Common myeloid progenitor, CD34-positive (primary cell): Measurements from ENCODE around the gene PTCH2.
"Not testable (repeated sequence)": the region's sequence is repeated elsewhere in the genome, so short reads cannot be mapped to it uniquely, and the experiment has no call there.

ENCODE experiments used
- CTCF ChIA-PET: fragments of 350-600 bp; sonication (Branson Sonifier 250); formaldehyde crosslinking; loops from one replicate; lab custom pipeline; 2021; ENCODE audit warnings: antibody characterized with exemption; lab: Charles Lee
- POLR2A ChIA-PET: fragments of 350-600 bp; sonication (Branson Sonifier 250); formaldehyde crosslinking; loops from one replicate; lab custom pipeline; 2021; ENCODE audit warnings: antibody characterized with exemption; lab: Charles Lee
- DNase-seq, 3 donors: peaks; one replicate each; pipeline versions ENCODE4 v3.0.0 to v3.0.0-alpha.2; 2013
- H3K27ac ChIP-seq, 2 experiments: 1 replicate in 1 of 2; 2 replicates in 1 of 2; pipeline ENCODE4 v1.7.0; 2013; ENCODE audit warnings: inconsistent platforms in 2 of 2, low read length in 2 of 2, mild to moderate bottlenecking in 2 of 2, low read depth in 1 of 2, moderate library complexity in 1 of 2; ENCODE audit not compliant: severe bottlenecking in 2 of 2, insufficient read depth in 1 of 2, poor library complexity in 1 of 2
- H3K27me3 ChIP-seq, 5 experiments: replicated peaks in 2 of 5; 1 replicate in 3 of 5; 2 replicates in 2 of 5; pipeline versions ENCODE4 v1.6.1 to v1.7.0; 2013; ENCODE audit warnings: low read length in 4 of 5, mild to moderate bottlenecking in 2 of 5, moderate library complexity in 2 of 5, inconsistent platforms in 1 of 5; ENCODE audit not compliant: insufficient read depth in 5 of 5, control insufficient read depth in 4 of 5
- H3K36me3 ChIP-seq, 4 experiments: 1 replicate in 2 of 4; 2 replicates in 2 of 4; pipeline versions ENCODE4 v1.6.1 to v1.7.0; 2013; ENCODE audit warnings: low read length in 3 of 4, control low read depth in 1 of 4, mild to moderate bottlenecking in 1 of 4; ENCODE audit not compliant: control insufficient read depth in 4 of 4, insufficient read depth in 4 of 4
- H3K4me1 ChIP-seq, 4 experiments: 1 replicate in 3 of 4; 2 replicates in 1 of 4; pipeline versions ENCODE4 v1.6.1 to v1.7.1; 2013; ENCODE audit warnings: low read length in 3 of 4, mild to moderate bottlenecking in 3 of 4, control low read depth in 1 of 4, inconsistent platforms in 1 of 4, moderate library complexity in 1 of 4; ENCODE audit not compliant: control insufficient read depth in 4 of 4, insufficient read depth in 4 of 4; ENCODE audit errors: control extremely low read depth in 1 of 4
- H3K4me3 ChIP-seq, 7 experiments: 1 replicate in 4 of 7; 2 replicates in 3 of 7; pipeline versions ENCODE4 v1.5.1 to v1.7.0; 2013; ENCODE audit warnings: mild to moderate bottlenecking in 7 of 7, low read length in 6 of 7, moderate library complexity in 6 of 7, inconsistent platforms in 2 of 7, low read depth in 2 of 7, control low read depth in 1 of 7; ENCODE audit not compliant: insufficient read depth in 4 of 7, control insufficient read depth in 1 of 7; ENCODE audit errors: extremely low read depth in 1 of 7
- H3K9me3 ChIP-seq, 5 experiments: 1 replicate in 4 of 5; 2 replicates in 1 of 5; pipeline versions ENCODE4 v1.6.1 to v1.7.1; 2013; ENCODE audit warnings: low read length in 4 of 5, mild to moderate bottlenecking in 2 of 5, inconsistent platforms in 1 of 5, low read depth in 1 of 5, moderate library complexity in 1 of 5; ENCODE audit not compliant: control insufficient read depth in 4 of 5, insufficient read depth in 2 of 5; ENCODE audit errors: control extremely low read depth in 1 of 5
- WGBS: methylation state at CpG from one replicate; pipeline ENCODE4 v1.1.5; 2013; ENCODE audit not compliant: insufficient coverage; 5-methylcytosine and 5-hydroxymethylcytosine counted together

Gene PTCH2

DNA sequence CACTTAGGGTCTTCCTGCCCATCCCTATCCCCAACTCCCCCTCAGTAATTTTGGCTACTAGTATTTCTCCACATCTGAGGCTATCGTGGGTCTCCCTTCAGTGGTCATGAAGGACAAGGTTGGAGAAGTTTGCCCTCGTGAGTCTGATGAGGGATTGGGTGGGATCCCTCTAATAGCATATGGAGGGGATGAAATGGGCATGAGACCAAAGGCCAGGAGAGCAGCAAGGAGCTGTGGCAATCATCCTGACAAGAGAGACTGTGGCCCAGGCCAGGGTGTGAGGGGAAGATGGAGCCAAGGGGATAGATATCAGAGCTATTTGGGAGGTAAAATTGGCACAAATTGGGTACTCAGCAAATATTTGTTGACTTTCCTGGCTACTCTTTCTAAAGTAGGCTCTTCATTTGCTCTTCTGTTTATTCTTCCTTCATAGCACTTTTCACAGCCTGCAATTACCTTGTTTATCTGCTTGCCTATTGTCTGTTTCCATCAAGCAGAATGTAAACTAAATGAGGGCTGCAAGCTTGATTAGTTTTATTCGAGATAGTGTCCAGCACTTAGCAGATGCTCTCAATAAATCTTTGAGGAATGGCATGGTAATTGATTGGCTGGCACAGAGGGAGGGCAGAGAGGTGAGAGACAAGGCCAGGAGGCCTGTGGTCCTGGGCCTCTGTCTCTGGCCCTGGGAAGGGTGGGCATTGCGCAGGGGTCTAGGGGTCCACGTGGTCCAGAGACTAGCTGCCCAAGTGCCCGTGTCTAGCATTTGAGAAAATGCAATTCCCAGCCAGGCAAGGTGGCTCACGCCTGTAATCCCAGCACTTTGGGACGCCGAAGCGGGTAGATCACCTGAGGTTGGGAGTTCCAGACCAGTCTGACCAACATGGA is 44.3 kb downstream of the PTCH2 start:
- Histone ChIP-seq H3K36me3 (peaks cover 6 to 19% (median 14%) of the 10 kb centered on the region in 4 experiments), H3K4me3 (no peak overlapping the region), H3K27me3 (no peaks in the 10 kb centered on the region), H3K27ac (peak overlapping the region in 1 of 2 experiments; percentile 71), H3K4me1 (peaks cover 0 to 32% (median 24%) of the 10 kb centered on the region in 4 experiments), H3K9me3 (no peaks in the 10 kb centered on the region)
- ChIA-PET POLR2A (interaction anchor here (0.6 to 3.1 kb wide), 5 partner anchors 10 to 159 kb away, joined by 3 to 59 read pairs (median 21); partner anchors contain the start of genes BTBD19 and RPS8), CTCF (interaction anchor here (0.8 to 5.5 kb wide), 8 partner anchors 8 to 44 kb away, joined by 3 to 32 read pairs (median 6); partner anchors contain the start of genes BEST4, BTBD19 and PTCH2)
- 94% methylated on average over 9 of the region's 10 CpGs for WGBS
- DNase-seq, result no peak

DNA sequence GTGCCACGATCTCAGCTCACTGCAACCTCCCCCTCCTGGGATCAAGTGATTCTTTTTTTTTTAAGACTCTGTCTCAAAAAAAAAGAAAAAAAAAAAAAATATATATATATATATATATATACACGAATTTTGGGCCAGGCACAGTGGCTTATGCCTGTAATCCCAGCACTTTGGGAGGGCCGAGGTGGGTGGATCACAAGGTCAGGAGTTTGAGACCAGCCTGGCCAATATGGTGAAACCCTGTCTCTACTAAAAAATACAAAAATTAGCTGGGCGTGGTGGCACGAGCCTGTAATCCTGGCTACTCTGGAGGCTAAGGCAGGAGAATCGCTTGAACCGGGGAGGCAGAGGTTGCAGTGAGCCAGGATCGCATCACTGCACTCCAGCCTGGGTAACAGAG is 45.2 kb downstream of the PTCH2 start:
- POLR2A ChIA-PET, H3K9me3 ChIP-seq, H3K27me3 ChIP-seq, H3K27ac ChIP-seq, DNase-seq, H3K4me3 ChIP-seq: not testable (repeated sequence)
- peaks cover 3 to 11% (median 7%) of the 10 kb centered on the region in 4 experiments for H3K36me3 ChIP-seq
- peaks cover 0 to 32% (median 24%) of the 10 kb centered on the region in 4 experiments for H3K4me1 ChIP-seq
- WGBS, result 98% methylated on average over 5 of the region's 8 CpGs
- CTCF ChIA-PET, result interaction anchor here (0.9 to 5.5 kb wide), 3 partner anchors 11 to 37 kb away, joined by 3 to 32 read pairs (median 14); partner anchors contain the start of gene BEST4

DNA sequence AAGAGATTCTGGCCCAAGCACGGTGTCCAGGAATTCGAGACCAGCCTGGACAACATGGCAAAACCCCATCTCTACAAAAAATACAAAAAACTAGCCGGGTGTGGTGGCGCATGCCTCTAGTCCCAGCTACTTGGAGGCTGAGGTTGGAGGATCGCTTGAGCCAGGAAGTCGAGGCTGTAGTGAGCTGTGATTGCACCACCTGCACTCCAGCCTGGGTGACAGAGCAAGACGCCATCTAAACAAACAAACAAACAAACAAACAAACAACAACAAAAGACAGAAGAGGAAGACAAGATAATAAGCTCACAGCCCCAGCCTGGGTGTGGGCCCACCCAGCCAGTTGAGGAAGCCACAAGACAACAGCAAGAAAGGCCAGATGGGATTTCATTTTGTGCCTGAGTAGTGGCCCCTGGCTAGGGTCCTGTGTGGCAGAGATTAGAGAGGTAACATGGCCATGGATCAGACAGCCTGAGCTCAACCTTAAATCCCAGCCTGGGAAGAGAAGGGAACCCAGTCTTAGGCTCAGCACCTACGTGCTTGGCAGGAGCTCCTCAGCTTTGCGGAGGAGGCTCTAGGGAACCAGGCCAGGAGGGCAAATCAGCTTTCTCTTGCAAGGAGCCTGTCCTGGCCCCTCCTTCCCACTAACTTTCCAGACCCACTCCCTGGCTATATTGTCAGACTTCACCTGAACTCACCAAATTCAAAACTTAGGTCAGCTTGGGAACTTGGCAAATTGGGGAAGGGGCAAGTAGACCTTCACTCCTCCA is 50.1 kb downstream of the PTCH2 start:
- H3K4me3 ChIP-seq, result no peak overlapping the region
- H3K27ac ChIP-seq, result no peak overlapping the region
- H3K27me3 ChIP-seq, result no peaks in the 10 kb centered on the region
- ChIA-PET POLR2A (interaction anchor here (0.5 to 1.5 kb wide), 3 partner anchors 27 to 154 kb away, joined by 3 to 6 read pairs (median 4); partner anchors contain the start of gene RNU5D-1), CTCF (interaction anchor here (1.0 to 2.4 kb wide), 14 partner anchors 9 to 542 kb away, joined by 3 to 9 read pairs (median 4); partner anchors contain the start of genes BTBD19 and HECTD3)
- no peaks in the 10 kb centered on the region for H3K4me1 ChIP-seq
- no peaks in the 10 kb centered on the region for H3K36me3 ChIP-seq
- H3K9me3 ChIP-seq, result no peaks in the 10 kb centered on the region
- WGBS, result 97% methylated on average over 6 of the region's 9 CpGs
- DNase-seq, result no peak

DNA sequence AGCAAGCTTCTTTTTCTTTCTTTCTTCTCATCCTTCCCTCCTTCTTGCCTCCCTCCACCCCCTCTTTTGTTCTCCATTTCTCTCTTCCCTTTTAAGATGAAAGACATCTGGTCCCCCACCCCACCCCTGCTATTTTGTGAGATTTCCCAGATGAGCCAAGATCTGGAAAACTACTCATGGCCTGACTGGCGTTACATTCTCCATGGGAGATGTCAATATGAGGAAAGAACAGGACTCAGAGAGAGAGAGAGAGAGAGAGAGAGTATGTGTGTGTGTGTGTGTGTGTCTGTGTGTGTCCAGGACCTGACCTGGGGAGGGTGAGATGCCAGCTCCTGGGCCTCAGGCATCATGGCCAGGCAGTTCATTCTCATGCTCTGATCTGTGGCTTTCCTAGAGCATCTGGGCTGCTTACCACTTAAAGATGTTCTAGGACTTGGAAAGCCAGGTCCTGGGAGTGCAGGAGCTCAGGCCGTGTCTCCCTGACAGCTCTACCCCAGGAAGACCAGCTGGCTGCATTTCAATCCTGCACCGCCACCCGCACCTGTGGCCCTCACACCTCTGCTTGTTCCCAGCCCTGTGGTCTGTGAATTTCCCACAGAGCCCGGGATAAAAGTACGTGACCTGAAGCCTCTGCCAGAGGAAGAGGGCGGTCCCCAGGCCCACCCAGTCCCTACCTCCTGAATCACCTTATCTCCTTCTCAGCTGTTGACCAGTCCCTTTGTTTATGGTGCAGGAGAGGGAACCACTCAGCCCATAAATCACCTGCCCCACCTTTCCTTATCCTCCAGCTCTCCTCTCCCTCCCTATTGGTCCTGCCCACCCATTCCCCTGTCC is 51.9 kb downstream of the PTCH2 start:
- H3K27me3 ChIP-seq, result no peaks in the 10 kb centered on the region
- H3K27ac ChIP-seq, result no peak overlapping the region
- no peak for DNase-seq
- H3K4me1 ChIP-seq, result peaks cover 0 to 7% (median 6%) of the 10 kb centered on the region in 4 experiments
- WGBS, result 80% methylated on average over 5 of the region's 7 CpGs
- H3K36me3 ChIP-seq, result no peaks in the 10 kb centered on the region
- no peaks in the 10 kb centered on the region for H3K9me3 ChIP-seq
- ChIA-PET CTCF (interaction anchor here (1.0 to 7.5 kb wide), 6 partner anchors 8 to 47 kb away, joined by 3 to 43 read pairs (median 4); partner anchors contain the start of genes BTBD19, DYNLT4 and PLK3), POLR2A (interaction anchor here (0.8 to 1.1 kb wide), 2 partner anchors 22 to 28 kb away, joined by 3 read pairs; no protein-coding TSS in a partner anchor)
- H3K4me3 ChIP-seq, result no peak overlapping the region

DNA sequence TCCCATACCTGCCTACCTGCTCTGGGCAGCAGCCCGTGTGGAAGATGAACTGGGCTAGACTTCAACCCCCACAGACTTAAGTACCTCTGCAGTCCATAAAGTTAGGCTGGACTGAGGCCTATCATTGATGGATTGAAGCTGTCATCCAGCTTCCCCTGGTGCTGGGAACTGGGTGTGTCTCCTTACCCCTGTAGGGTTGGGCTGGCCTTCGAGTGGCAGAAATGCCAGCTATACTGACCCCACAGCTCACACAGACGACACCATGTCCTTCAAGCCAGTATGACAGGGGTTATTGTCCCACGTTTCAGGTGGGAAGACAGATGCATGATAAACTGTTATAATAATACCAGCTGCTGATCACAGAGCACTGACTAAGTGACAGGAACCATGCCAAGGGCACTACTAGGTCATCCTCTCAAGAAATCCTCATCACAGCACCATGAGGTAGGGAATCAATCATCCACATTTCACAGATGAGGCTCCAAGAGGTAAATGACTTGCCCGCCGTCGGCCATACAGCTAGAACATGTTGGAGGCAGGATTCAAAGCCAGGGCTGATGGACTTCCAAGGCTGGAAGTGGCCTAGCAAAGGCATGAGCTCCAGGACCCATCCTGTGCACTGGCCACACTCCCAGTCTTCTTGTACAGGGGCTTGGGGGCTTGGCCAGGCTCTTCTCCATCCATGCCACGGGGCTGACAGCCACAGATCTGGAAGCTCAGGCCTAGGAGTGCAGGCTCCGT is 54.8 kb downstream of the PTCH2 start, which contains the start of gene BEST4:
TSS of gene BEST4 (minus strand) at position 51 of the 741 bp plus-strand sequence. CDS start 465 bp downstream, outside the sequence.
- Histone ChIP-seq H3K4me1 (peaks cover 8 to 34% (median 27%) of the 10 kb centered on the region in 4 experiments), H3K4me3 (no peak within 1 kb of the TSS), H3K27me3 (no peaks in the 10 kb centered on the region), H3K36me3 (no peaks in the 10 kb centered on the region), H3K9me3 (no peaks in the 10 kb centered on the region), H3K27ac (no peak within 1 kb of the TSS)
- POLR2A ChIA-PET, result interaction anchor here (0.6 to 1.1 kb wide), 4 partner anchors 9 to 84 kb away, joined by 3 to 9 read pairs (median 4); no protein-coding TSS in a partner anchor
- 91% methylated on average over 8 of the region's 9 CpGs for WGBS
- no peak for DNase-seq
- CTCF ChIA-PET, result interaction anchor here (0.7 to 7.5 kb wide), 10 partner anchors 10 to 57 kb away, joined by 3 to 43 read pairs (median 5); partner anchors contain the start of genes BTBD19, DYNLT4, PLK3 and PTCH2
